Non-pigmented ciliary epithelial cell (primary cell): ENCODE measurements around the gene FIG4.
A peak's percentile ranks its signal among the peaks of the same experiment; 100 is the strongest.
"Not testable (repeated sequence)": the region's sequence is repeated elsewhere in the genome, so short reads cannot be mapped to it uniquely, and the experiment has no call there.

Experiments
- DNase-seq: peaks from one replicate; pipeline ENCODE4 v3.0.0-alpha.2; 2010; ENCODE audit warnings: low read depth

The FIG4 gene

GRCh38 chr6:109760208-109760607, 69.1 kb downstream of the FIG4 start:
- no peak for DNase-seq

DNA sequence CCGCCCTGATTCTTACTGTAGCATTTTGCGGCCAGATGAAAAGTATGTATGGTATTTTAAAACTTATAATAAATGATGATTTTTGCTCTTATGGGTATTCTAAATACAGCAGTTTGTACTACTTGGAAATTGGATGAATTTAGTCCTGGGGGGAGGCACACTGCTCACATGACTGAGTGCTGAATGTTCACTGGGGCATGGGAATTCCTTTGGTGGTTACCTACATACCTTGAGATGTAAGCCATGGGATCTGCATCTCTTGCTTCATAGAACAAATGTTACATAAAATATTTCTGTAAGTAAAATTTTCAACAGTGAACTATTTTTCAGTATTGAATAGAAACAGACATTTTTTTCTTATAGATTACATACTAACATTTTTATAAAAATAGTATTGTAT, 71.1 kb downstream of the FIG4 start:
- DNase-seq = no peak

DNA sequence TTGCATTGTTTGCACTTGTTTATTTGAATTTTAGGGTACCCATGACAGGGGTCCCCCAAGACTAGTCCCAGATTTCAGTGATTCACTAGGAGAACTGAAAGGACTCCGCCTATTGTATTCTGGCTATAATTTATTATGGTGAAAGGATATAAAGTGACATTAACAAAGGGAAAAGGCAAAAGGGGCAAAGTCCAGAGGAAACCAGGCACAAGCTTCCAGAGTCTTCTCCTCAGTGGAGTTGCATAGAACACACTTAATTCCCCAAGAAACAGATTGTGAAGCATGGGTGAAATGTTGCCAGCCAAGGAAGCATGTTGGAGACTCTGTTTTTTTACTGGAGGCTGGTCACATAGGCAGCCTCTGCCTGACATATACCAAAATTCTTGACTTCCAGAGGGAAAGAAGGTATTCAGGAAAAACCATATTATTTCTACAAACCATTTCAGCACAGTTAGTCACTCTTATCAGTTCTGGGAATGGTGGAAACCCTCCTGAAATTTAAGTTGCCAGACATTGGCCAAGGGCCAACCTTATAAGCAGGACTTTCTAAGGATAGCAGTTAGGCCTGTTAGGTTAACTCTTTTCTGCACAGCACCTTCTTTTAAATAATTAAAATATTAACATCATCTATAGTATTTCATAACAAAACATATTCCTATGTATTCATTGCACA, 71.8 kb downstream of the FIG4 start:
- no peak for DNase-seq

DNA sequence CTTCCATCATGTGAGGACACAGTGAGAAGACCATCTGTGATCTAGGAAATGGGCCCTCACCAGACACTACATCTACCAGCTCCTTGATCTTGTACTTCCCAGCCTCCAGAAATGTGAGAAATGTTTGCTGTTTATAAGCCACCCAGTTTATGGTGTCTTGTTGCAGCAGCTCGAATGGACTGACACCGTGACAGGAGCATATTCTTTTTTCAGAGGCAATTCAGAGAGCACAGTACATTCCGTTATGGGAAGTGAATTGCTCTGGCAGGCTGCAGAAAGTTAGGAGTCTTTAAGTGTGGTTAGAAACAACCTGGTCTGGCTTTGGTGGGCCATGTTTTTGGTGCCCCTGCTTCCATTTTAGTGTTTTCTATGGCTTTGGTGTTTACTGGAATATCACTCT, 75.1 kb downstream of the FIG4 start:
- DNase-seq = no peak

DNA sequence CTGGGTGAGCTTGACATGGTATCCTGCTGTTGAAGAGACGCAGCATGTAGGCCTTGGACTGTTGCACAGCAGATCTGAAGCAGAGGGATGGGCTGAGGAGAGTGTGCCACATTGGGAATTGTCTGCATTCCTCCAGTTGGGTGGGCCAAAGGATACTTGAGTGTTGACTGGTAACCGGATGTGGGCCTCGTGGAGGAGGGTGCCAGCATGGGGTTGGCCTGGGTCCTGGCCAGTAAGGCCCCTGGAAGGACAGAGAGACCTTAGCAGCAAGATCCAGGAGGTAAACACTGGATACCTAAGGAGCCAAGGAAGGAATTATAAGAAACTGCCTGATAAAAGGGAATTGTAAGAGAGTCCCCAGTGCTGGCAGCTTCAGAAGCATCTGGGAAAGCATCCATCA, 76.9 kb downstream of the FIG4 start:
- no peak for DNase-seq

DNA sequence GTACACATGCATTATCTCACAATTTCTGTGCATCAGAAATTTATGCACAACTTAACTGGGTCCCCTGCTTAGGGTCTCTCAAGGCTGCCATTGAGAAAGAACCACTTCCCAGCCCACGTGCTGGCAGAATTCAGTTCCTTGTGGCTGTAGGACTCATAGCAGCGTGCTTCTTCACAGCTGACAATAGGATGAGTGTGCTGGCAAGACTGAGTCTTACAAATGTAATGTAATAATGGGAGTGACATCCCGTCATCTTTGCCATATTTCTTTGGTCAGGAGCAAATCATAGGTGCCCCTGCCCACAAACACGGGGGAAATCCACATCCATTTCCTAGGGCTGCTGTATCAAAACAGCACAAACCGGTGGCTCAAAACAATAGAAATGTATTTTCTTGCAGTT, 77.4 kb downstream of the FIG4 start:
- no peak for DNase-seq

- DNase-seq = no peak
These were observed 78.1 kb downstream of the FIG4 start for GRCh38 chr6:109769213-109769612.

DNA sequence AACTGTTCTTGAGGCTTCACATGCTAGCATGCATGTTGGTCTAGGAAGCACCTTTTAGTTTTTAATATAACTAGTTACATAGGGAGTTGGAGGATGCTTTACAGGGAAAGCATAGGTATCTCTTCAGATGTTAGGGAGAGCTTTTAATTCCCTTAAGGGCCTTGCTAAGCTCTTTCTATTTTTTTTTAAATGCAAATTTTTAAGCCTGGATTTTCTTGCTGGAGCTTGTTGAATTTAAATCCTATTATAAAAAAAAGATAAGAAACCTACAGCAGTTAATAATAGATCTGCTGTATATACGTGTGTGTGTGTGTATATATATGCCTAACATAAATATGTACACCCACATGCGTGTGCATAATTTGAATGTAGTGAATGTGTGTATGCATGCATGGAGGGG, 79.0 kb downstream of the FIG4 start:
- DNase-seq = no peak

GRCh38 chr6:109770779-109771178, 79.7 kb downstream of the FIG4 start:
- no peak for DNase-seq

- DNase-seq = not testable (repeated sequence)
These were observed 81.1 kb downstream of the FIG4 start for GRCh38 chr6:109771939-109772755.

- no peak for DNase-seq
These were observed 81.9 kb downstream of the FIG4 start for GRCh38 chr6:109772883-109773431.

- no peak for DNase-seq
These were observed 89.9 kb downstream of the FIG4 start for GRCh38 chr6:109781001-109781400.

DNA sequence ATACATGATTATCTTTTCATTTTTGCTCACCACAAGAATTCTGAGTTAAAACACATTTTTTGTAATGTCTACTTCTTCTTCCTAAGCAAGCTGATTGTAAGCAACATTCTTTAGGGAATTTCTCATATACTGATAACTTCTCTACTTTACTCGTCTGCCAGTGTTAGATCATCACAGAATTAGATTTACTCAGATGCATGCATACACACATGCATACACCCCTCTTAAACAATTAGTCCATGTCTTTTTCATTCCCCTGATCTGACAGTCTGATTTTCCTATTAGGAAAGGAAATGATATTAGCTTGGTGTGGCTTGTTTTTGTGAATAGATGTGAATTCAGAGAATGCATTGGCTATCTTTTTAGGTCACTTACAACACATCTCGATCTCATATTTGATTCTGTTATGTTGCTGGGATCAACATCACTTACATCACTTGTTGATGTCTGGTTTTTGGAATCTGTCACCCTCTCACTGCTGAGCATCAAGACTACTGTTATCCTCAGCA, 91.4 kb downstream of the FIG4 start:
- no peak for DNase-seq

DNA sequence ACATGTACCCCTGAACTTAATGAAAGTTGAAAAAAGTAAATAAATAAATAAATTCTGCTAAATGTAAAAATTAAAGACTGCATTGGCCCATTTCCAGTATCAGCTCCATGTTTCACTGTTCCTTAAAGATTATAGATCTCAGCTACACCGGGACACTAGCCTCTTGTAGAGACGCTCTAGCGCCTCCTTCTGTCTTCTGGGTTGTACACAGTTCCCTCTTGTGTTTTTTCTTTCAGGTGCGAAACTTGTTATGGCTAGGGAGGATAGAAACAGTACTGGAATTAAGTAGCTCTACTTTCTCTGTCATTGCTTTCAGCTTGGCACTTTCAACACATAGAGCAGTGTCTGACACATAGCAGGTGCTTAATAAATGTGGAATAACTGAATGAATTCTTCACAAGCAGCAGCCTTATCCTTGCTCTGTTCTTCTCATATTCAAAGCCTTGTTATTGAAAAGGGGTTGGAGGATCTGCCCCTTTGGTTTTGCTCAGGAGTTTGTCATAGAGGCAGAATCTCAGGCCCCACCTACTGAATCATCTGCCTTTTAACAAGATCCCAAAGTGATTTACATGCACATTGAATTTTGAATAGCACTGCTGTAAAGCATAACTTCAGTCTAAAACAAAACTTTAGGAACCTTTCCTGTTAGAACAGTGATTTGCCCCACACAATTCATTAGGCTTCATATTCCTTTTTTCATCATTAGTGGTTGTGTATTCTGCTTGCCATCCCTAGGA, 92.3 kb downstream of the FIG4 start:
- DNase-seq = no peak

DNA sequence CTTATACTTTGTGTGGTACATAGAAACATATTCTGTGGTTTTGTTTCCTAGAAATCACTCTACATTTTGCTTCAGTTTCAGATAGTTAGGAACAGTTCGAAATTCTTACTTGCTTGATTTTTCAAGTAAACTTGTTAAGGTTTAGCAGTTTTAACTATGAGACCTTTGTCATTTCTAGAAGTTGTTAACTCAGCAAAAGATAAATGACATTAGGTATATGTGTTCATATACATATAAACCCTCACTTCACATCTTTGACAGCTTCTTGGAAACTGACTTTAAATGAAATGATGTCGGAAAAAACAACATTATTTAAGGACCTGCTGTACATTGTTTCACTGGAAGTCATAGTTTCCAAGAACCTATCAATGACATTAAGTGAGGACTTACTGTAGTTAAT, 96.2 kb downstream of the FIG4 start:
- no peak for DNase-seq

DNA sequence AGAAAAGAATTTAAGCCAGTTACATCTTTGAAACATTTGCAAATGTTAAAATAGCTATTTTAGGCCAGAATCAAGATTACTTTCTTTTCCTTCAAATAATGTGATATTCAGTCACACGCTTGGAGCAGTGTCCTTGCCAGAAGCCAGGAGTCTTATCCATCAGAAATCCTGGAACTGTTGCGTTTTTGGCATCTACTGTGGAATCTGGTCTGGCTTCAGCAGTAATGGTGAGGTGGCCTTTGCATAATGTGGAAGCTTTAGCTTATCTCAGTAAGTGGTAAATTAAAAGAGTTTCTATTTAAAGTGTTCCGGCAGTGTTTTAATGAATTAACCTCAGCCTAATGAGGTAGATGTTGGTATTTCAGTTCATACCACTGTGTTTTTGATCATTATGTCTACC, 97.6 kb downstream of the FIG4 start:
- no peak for DNase-seq

- peak; percentile 54 for DNase-seq
These were observed 99.0 kb downstream of the FIG4 start for GRCh38 chr6:109790131-109790530.

- no peak for DNase-seq
These were observed 100.2 kb downstream of the FIG4 start for GRCh38 chr6:109791301-109791700.

- DNase-seq = no peak
These were observed 101.9 kb downstream of the FIG4 start for GRCh38 chr6:109793021-109793420.

GRCh38 chr6:109793792-109794191, 102.7 kb downstream of the FIG4 start:
- DNase-seq = peak; percentile 85

DNA sequence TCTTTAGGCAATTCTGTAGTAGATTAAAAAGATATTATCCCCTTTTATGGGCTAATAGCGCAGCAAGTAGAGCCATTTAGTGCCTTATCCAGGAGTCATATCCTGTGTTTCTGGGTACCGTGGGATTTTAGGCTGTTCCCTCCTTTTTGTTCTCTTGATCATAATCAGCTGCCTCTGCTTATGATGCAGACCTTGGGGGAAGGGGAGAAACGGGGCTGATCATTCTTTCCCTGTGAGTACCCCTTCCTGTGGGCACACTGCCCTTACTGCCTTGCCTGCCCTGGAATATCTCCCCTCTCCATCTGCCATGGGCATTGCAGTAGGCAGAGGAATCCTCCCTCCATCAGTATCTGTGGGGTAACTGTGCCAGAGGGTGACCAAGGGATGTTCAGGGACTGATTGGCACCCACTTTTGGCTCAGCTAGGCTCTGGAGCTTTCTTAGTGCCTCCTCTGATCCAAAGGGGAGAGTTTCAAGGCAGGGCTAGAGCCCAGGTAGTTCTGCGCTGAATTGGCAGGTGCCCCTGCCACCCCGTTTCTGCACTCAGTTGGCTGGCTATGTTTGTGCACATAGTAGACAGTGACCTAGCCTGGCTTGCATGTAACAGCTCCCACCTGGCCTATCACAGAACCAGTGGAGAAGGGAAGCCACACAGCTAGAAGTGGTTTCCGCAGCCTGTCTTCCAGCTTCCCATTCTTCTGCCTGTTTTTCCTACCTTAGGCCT, 103.3 kb downstream of the FIG4 start:
- DNase-seq = no peak
